A549 (cell line): ENCODE measurements around the gene NKG7. TPM values are rescaled to one million over a fixed set of nuclear protein-coding genes. Genes with fewer than 3 reads are reported as not detected.

ENCODE experiments used
- ATAC-seq, 2 experiments: fragments of 200-7000 bp in 1 of 2; fragments of >200 bp in 1 of 2; cut with Nextera tagmentation in 1 of 2; cut with Tn5 transposase in 1 of 2; 3 replicates each; pipeline versions ENCODE4 v1.8.0 to v1.9.1; 2018 to 2020; ENCODE audit warnings: mild to moderate bottlenecking in 1 of 2, moderate library complexity in 1 of 2
- CTCF ChIA-PET: fragments of 300-600 bp; sonication (Branson Sonifier 250); formaldehyde crosslinking; extraction: SDS; loops from one replicate; lab custom pipeline; 2021; ENCODE audit warnings: antibody characterized with exemption, inconsistent platforms; lab: Yijun Ruan, JAX
- POLR2A ChIA-PET: fragments of 350-600 bp; formaldehyde crosslinking; extraction: SDS; loops from one replicate; lab custom pipeline; 2021; ENCODE audit warnings: antibody characterized with exemption, inconsistent platforms; lab: Yijun Ruan, JAX
- DNase-seq, 2 experiments: peaks; one replicate each; pipeline versions ENCODE4 v3.0.0 to v3.0.0-alpha.2; 2011 to 2016; ENCODE audit warnings: low read depth in 1 of 2, low spot score in 1 of 2
- FAIRE-seq: peaks from 2 replicates; lab custom pipeline; 2011; peaks lifted over from hg19 to GRCh38; lab: Jason Lieb, UNC
- H3K27ac ChIP-seq, 2 experiments: fragments of >200 bp; sonication (Bioruptor Twin); formaldehyde crosslinking; 3 replicates each; pipeline ENCODE4 v1.5.1; 2016 to 2017
- H3K4me1 ChIP-seq: fragments of >200 bp; sonication (Bioruptor Twin); formaldehyde crosslinking; 3 replicates; pipeline ENCODE4 v1.6.1; 2016
- H3K4me2 ChIP-seq: fragments of >200 bp; sonication (Bioruptor Twin); formaldehyde crosslinking; 3 replicates; pipeline ENCODE4 v1.6.1; 2016
- H3K4me3 ChIP-seq: fragments of >200 bp; sonication (Bioruptor Twin); formaldehyde crosslinking; 3 replicates; pipeline ENCODE4 v1.5.1; 2016
- H3K9me3 ChIP-seq: fragments of >200 bp; sonication (Bioruptor Twin); formaldehyde crosslinking; 3 replicates; pipeline ENCODE4 v1.6.1; 2016
- BCL3 ChIP-seq: fragments of >200 bp; sonication (Bioruptor Twin); formaldehyde crosslinking; IDR thresholded peaks from 3 replicates; pipeline ENCODE4 v1.6.1; 2016
- BHLHE40 ChIP-seq: IDR thresholded peaks from 2 replicates; pipeline ENCODE4 v1.6.1; 2012; ENCODE audit warnings: low read depth, low read length, inconsistent platforms
- CBX2 ChIP-seq: fragments of 200-600 bp; sonication (generic); IDR thresholded peaks from 2 replicates; pipeline ENCODE4 v1.6.1; 2016; ENCODE audit warnings: low read depth, mild to moderate bottlenecking, borderline replicate concordance
- CHD2 ChIP-seq: fragments of 150-350 bp; IDR thresholded peaks from 2 replicates; pipeline ENCODE4 v1.6.1; 2014; ENCODE audit warnings: low read length; ENCODE audit not compliant: partially characterized antibody
- CHD4 ChIP-seq: fragments of 200-600 bp; sonication (generic); IDR thresholded peaks from 2 replicates; pipeline ENCODE4 v1.6.1; 2016; ENCODE audit warnings: antibody characterized with exemption, mild to moderate bottlenecking, borderline replicate concordance
- EHF ChIP-seq: fragments of 250-450 bp; sonication (Bioruptor Pico); IDR thresholded peaks from 2 replicates; pipeline ENCODE4 v1.5.0; 2020; ENCODE audit warnings: mild to moderate bottlenecking
- ESRRA ChIP-seq: fragments of 150-350 bp; IDR thresholded peaks from 2 replicates; pipeline ENCODE4 v1.6.1; 2014; ENCODE audit warnings: mild to moderate bottlenecking, low read length, borderline replicate concordance
- HDAC2 ChIP-seq: fragments of 200-600 bp; sonication (generic); IDR thresholded peaks from 2 replicates; pipeline ENCODE4 v1.6.1; 2016
- HES2 ChIP-seq: fragments of >200 bp; sonication (Bioruptor Twin); formaldehyde crosslinking; IDR thresholded peaks from 2 replicates; pipeline ENCODE4 v1.6.1; 2016
- JUNB ChIP-seq: fragments of >200 bp; sonication (Bioruptor Twin); formaldehyde crosslinking; IDR thresholded peaks from 2 replicates; pipeline ENCODE4 v1.6.1; 2016
- NR3C1 ChIP-seq: fragments of >200 bp; sonication (Bioruptor Twin); formaldehyde crosslinking; IDR thresholded peaks from 3 replicates; pipeline ENCODE4 v1.6.1; 2017
- PHF8 ChIP-seq: fragments of 200-600 bp; sonication (generic); IDR thresholded peaks from 2 replicates; pipeline ENCODE4 v1.6.1; 2016; ENCODE audit warnings: low read depth, mild to moderate bottlenecking, antibody characterized with exemption, moderate library complexity, borderline replicate concordance
- RAD21 ChIP-seq, 2 experiments: fragments of >200 bp in 1 of 2; sonication (Bioruptor Twin) in 1 of 2; formaldehyde crosslinking in 1 of 2; IDR thresholded peaks in 1 of 2; conservative IDR thresholded peaks in 1 of 2; 2 replicates in 1 of 2; 3 replicates in 1 of 2; pipeline ENCODE4 v1.6.1; 2012 to 2018; ENCODE audit warnings: inconsistent platforms in 1 of 2
- RARB ChIP-seq: fragments of 250-450 bp; sonication (Bioruptor Pico); IDR thresholded peaks from 2 replicates; pipeline ENCODE4 v1.8.0; 2021; ENCODE audit warnings: mild to moderate bottlenecking, moderate library complexity
- RFX5 ChIP-seq: fragments of 450-650 bp; IDR thresholded peaks from 2 replicates; pipeline ENCODE4 v1.7.1; 2014; ENCODE audit warnings: antibody characterized with exemption, mild to moderate bottlenecking, moderate library complexity
- SMC3 ChIP-seq: fragments of >200 bp; sonication (Bioruptor Twin); formaldehyde crosslinking; IDR thresholded peaks from 3 replicates; pipeline ENCODE4 v1.6.1; 2018; ENCODE audit warnings: inconsistent platforms
- SREBF2 ChIP-seq: fragments of 450-650 bp; IDR thresholded peaks from 2 replicates; pipeline ENCODE4 v1.6.1; 2014; ENCODE audit warnings: mild to moderate bottlenecking, moderate library complexity
- TP53 ChIP-seq: fragments of 250-450 bp; sonication (Bioruptor Pico); IDR thresholded peaks from 2 replicates; pipeline ENCODE4 v1.5.0; 2021; ENCODE audit warnings: mild to moderate bottlenecking, moderate library complexity
- ZC3H11A ChIP-seq: fragments of 450-650 bp; IDR thresholded peaks from 2 replicates; pipeline ENCODE4 v1.6.1; 2014; ENCODE audit warnings: antibody characterized with exemption, mild to moderate bottlenecking
- ZFP36 ChIP-seq: fragments of 450-650 bp; IDR thresholded peaks from 2 replicates; pipeline ENCODE4 v1.6.1; 2014; ENCODE audit warnings: borderline replicate concordance; ENCODE audit not compliant: partially characterized antibody
- ZSCAN20 ChIP-seq: fragments of 250-450 bp; sonication (Bioruptor Pico); IDR thresholded peaks from 2 replicates; pipeline ENCODE4 v1.8.0; 2022; ENCODE audit warnings: mild to moderate bottlenecking, moderate library complexity
- WGBS: methylation state at CpG from one replicate; pipeline ENCODE4 v1.1.6; 2017; ENCODE audit errors: missing lambda C conversion rate; 5-methylcytosine and 5-hydroxymethylcytosine counted together
- polyA plus RNA-seq, 4 experiments: library from polyadenylated mRNA; depleted of rRNA in 3 of 4; stranded (reverse); fragments of >200 nt; fragmentation: RNase III in 1 of 4; extraction: RNeasy Plus Mini Kit Qiagen cat#74134 plus additional on column Dnase treatment in 1 of 4; gene quantifications; 2 replicates in 3 of 4; 3 replicates in 1 of 4; pipeline ENCODE4 v1.2.3, GENCODE V29; 2011 to 2017
- TF ChIP-seq, protein P1 (sequence below): fragments of 250-450 bp; sonication (Bioruptor Pico); IDR thresholded peaks from 2 replicates; pipeline ENCODE4 v1.5.0; 2020; ENCODE audit warnings: low read depth, mild to moderate bottlenecking, moderate library complexity
- TF ChIP-seq, protein P2 (sequence below): fragments of 150-350 bp; IDR thresholded peaks from 2 replicates; pipeline ENCODE4 v1.6.1; 2014; ENCODE audit warnings: low read depth, mild to moderate bottlenecking, low read length
- TF ChIP-seq, protein P3 (sequence below): IDR thresholded peaks from 2 replicates; pipeline ENCODE4 v1.6.1; 2012; ENCODE audit warnings: low read depth, borderline replicate concordance

NKG7 gene
- polyA plus RNA-seq, 2 of the 4 experiments (the other 2 are of a cell fraction): not detected

DNA sequence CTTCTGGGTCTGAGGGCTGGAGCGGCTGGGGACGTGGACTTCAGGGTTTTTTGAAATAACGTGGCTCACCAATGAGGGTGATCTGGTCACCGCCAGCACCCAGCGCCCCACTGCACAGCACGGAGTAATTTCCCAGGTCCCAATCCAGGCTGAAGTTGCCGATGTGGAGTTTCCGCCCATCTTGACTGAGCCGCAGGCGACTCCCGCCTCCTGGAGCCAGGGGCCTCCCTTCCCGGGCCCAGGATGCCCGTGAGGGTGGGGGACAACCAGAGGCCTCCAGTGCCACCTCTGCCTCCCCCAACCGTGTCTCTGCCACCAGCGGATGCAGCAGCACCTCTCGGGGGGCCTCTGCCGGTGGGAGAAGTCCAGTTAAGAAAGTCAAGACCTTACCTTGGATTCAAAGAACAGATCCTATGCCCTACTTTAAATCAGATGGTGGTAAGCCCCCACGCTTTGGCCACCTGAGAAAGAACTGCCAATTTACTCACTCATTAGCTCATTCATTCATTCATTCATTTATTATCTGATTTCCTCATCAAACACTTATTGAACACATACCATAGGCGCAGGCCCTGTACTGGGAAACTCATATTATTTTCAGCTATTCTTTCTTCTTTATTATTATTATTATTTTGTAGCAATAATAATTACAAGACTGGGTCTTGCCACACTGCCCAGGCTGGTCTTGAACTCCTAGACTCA lies 34.4 kb downstream of the NKG7 start (continued):
- no peak for TF ChIP-seq PHF8
- TF ChIP-seq, all 56 proteins: peak for 0

DNA sequence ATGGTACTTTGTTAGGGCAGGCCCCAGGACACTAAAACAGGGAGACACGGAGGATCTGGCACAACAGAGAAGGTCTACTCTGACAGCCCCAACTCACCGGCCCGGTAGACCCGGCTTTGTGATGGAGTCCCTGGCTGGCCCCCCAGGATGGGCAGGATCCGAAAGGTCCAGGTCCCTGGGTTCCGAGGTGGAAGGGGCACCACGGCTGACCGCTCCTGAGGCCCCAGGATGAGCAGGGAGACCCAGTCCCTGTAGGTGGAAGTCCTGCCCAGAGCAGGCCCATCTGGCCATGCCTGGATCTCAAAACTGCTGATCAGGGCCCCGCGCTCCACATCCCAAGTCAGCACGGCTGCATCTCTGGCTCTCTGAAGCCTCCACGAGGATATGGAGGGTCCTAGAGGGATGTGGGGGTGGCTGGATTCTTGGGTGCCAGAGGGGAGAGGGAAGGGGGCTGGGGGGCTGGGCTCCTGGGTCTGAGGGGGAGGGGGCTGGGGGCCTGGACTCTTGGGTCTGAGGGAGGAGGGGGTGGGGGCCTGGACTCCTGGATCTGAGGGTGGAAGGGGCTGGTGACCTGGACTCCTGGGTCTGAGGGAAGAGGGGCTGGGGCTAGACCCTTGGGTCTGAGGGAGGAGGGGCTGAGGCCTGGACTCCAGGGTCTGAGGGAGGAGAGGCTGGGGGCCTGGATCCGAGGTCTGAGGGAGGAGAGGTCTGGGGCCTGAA lies 35.2 kb downstream of the NKG7 start:
- no peak overlapping the region for H3K27ac ChIP-seq
- H3K4me1 ChIP-seq: peaks cover 22% of the 10 kb centered on the region; the same call in 2 of the 3 replicates
- no peak overlapping the region for H3K4me3 ChIP-seq
- H3K9me3 ChIP-seq: no peaks in the 10 kb centered on the region
- no peak overlapping the region for H3K4me2 ChIP-seq
- WGBS: 93% methylated on average over 10 of the region's 13 CpGs
- POLR2A ChIA-PET: no interaction called here
- CTCF ChIA-PET: interaction anchor here (0.9 to 1.3 kb wide), 12 partner anchors 11 to 321 kb away, joined by 3 to 12 read pairs (median 4); no protein-coding TSS in a partner anchor
- ATAC-seq: no peak
- no peak for DNase-seq
- no peak for FAIRE-seq
- TF ChIP-seq RFX5 (no peak), JUNB (no peak), CBX2 (no peak), ZSCAN20 (CRISPR knock-in tag) (no peak), RAD21 (conservative IDR thresholded peaks at IDR 0.05 in 1 of 2, IDR thresholded peaks at IDR 0.05 in 1 of 2) (no peak), HDAC2 (no peak), RARB (CRISPR knock-in tag) (no peak)
- TF ChIP-seq, all 56 proteins: peak for 0

GRCh38 chr19:51333836-51334460 lies 38.5 kb downstream of the NKG7 start:
- H3K27ac ChIP-seq: no peak overlapping the region
- ChIA-PET CTCF (interaction anchor here (0.6 to 1.0 kb wide), 3 partner anchors 54 to 429 kb away, joined by 3 to 7 read pairs (median 3); no protein-coding TSS in a partner anchor), POLR2A (no interaction called here)
- 77% methylated on average over 12 of the region's 13 CpGs for WGBS
- H3K4me3 ChIP-seq: no peak overlapping the region
- 0 out of 3 replicates have a peak, but pooled peaks cover 3% of the 10 kb centered on the region for H3K4me1 ChIP-seq
- no peak for TF ChIP-seq HES2
- no peak for TF ChIP-seq ZC3H11A
- no peak for TF ChIP-seq TP53
- no peak for TF ChIP-seq BCL3
- no peak for TF ChIP-seq ESRRA
- no peak for TF ChIP-seq EHF
- TF ChIP-seq ZFP36: no peak
- TF ChIP-seq BHLHE40: no peak
- TF ChIP-seq SREBF2: no peak
- no peak for TF ChIP-seq PHF8
- no peak for TF ChIP-seq SMC3
- TF ChIP-seq, protein P1, sequence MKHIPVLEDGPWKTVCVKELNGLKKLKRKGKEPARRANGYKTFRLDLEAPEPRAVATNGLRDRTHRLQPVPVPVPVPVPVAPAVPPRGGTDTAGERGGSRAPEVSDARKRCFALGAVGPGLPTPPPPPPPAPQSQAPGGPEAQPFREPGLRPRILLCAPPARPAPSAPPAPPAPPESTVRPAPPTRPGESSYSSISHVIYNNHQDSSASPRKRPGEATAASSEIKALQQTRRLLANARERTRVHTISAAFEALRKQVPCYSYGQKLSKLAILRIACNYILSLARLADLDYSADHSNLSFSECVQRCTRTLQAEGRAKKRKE (CRISPR knock-in tag): no peak
- TF ChIP-seq CHD4: no peak
- no peak for TF ChIP-seq JUNB
- TF ChIP-seq, protein P2, sequence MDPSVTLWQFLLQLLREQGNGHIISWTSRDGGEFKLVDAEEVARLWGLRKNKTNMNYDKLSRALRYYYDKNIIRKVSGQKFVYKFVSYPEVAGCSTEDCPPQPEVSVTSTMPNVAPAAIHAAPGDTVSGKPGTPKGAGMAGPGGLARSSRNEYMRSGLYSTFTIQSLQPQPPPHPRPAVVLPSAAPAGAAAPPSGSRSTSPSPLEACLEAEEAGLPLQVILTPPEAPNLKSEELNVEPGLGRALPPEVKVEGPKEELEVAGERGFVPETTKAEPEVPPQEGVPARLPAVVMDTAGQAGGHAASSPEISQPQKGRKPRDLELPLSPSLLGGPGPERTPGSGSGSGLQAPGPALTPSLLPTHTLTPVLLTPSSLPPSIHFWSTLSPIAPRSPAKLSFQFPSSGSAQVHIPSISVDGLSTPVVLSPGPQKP: no peak
- TF ChIP-seq NR3C1: no peak
- TF ChIP-seq, protein P3, sequence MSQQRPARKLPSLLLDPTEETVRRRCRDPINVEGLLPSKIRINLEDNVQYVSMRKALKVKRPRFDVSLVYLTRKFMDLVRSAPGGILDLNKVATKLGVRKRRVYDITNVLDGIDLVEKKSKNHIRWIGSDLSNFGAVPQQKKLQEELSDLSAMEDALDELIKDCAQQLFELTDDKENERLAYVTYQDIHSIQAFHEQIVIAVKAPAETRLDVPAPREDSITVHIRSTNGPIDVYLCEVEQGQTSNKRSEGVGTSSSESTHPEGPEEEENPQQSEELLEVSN: no peak
- no peak for TF ChIP-seq CHD2
- TF ChIP-seq RAD21 (conservative IDR thresholded peaks at IDR 0.05 in 1 of 2, IDR thresholded peaks at IDR 0.05 in 1 of 2): no peak
- ATAC-seq (no peak), DNase-seq (peak in 1 of 2 experiments; percentile 54), FAIRE-seq (no peak)
- H3K9me3 ChIP-seq: peaks cover 4% of the 10 kb centered on the region; the same call in 1 of the 3 replicates
- no peak overlapping the region for H3K4me2 ChIP-seq
